ENCODE results near the gene SCP2.

Gene SCP2

GRCh38 chr1:53079251-53079650, 152.2 kb downstream of the SCP2 start:
- DNase-seq (ENCODE audit: low read depth in 1 of 2, low spot score in 1 of 2) = no peak

GRCh38 chr1:53080041-53080440, 153.0 kb downstream of the SCP2 start:
- no peak for DNase-seq (ENCODE audit: low read depth in 1 of 2, low spot score in 1 of 2)

- DNase-seq (ENCODE audit: low read depth in 1 of 2, low spot score in 1 of 2) = no peak
Measured at GRCh38 chr1:53080769-53081168, 153.7 kb downstream of the SCP2 start.

GRCh38 chr1:53081384-53082066, 154.4 kb downstream of the SCP2 start:
- no peak for DNase-seq (ENCODE audit: low read depth in 1 of 2, low spot score in 1 of 2)

GRCh38 chr1:53082826-53083455, 155.9 kb downstream of the SCP2 start:
- no peak for DNase-seq (ENCODE audit: low read depth in 1 of 2, low spot score in 1 of 2)

- DNase-seq (ENCODE audit: low read depth in 1 of 2, low spot score in 1 of 2) = no peak
Measured at GRCh38 chr1:53083636-53084588, 156.8 kb downstream of the SCP2 start.

GRCh38 chr1:53084589-53084971, 157.5 kb downstream of the SCP2 start:
- no peak for DNase-seq (ENCODE audit: low read depth in 1 of 2, low spot score in 1 of 2)

- no peak for DNase-seq (ENCODE audit: low read depth in 1 of 2, low spot score in 1 of 2)
Measured at GRCh38 chr1:53085405-53085804, 158.3 kb downstream of the SCP2 start.

GRCh38 chr1:53086491-53087070, 159.5 kb downstream of the SCP2 start:
- no peak for DNase-seq (ENCODE audit: low read depth in 1 of 2, low spot score in 1 of 2)

- no peak for DNase-seq (ENCODE audit: low read depth in 1 of 2, low spot score in 1 of 2)
Measured at GRCh38 chr1:53087332-53088285, 160.5 kb downstream of the SCP2 start.

- no peak for DNase-seq (ENCODE audit: low read depth in 1 of 2, low spot score in 1 of 2)
Measured at GRCh38 chr1:53088616-53089300, 161.7 kb downstream of the SCP2 start.

- DNase-seq (ENCODE audit: low read depth in 1 of 2, low spot score in 1 of 2) = no peak
Measured at GRCh38 chr1:53089478-53090226, 162.6 kb downstream of the SCP2 start.

- no peak for DNase-seq (ENCODE audit: low read depth in 1 of 2, low spot score in 1 of 2)
Measured at GRCh38 chr1:53090227-53091147, 163.4 kb downstream of the SCP2 start.

GRCh38 chr1:53091841-53092645, 165.0 kb downstream of the SCP2 start:
- DNase-seq (ENCODE audit: low read depth in 1 of 2, low spot score in 1 of 2) = no peak

GRCh38 chr1:53092659-53093450, 165.8 kb downstream of the SCP2 start:
- no peak for DNase-seq (ENCODE audit: low read depth in 1 of 2, low spot score in 1 of 2)

- DNase-seq (ENCODE audit: low read depth in 1 of 2, low spot score in 1 of 2) = no peak
Measured at GRCh38 chr1:53093451-53093754, 166.3 kb downstream of the SCP2 start.
